ENCODE data around the gene HAT1.

HAT1 gene

GRCh38 chr2:171939058-171939742 lies 16.9 kb downstream of the HAT1 start:
- in situ Hi-C loops (cut with HindIII; ENCODE audit: low sequenced_read_pairs) = no loop called here
- no peak for DNase-seq (ENCODE audit: low read depth, low spot score)
- H3K4me3 ChIP-seq (ENCODE audit: low read depth, low read length) = no peak overlapping the region
- no peak for TF ChIP-seq CTCF (IDR thresholded peaks at IDR 0.05; ENCODE audit: low read depth, low read length)

GRCh38 chr2:171939743-171940071 lies 17.4 kb downstream of the HAT1 start:
- in situ Hi-C loops (cut with HindIII; ENCODE audit: low sequenced_read_pairs) = no loop called here
- TF ChIP-seq CTCF (IDR thresholded peaks at IDR 0.05; ENCODE audit: low read depth, low read length) = no peak
- DNase-seq (ENCODE audit: low read depth, low spot score) = no peak
- H3K4me3 ChIP-seq (ENCODE audit: low read depth, low read length) = no peak overlapping the region

- no peak overlapping the region for H3K4me3 ChIP-seq (ENCODE audit: low read depth, low read length)
- in situ Hi-C loops (cut with HindIII; ENCODE audit: low sequenced_read_pairs) = no loop called here
- DNase-seq (ENCODE audit: low read depth, low spot score) = no peak
- no peak for TF ChIP-seq CTCF (IDR thresholded peaks at IDR 0.05; ENCODE audit: low read depth, low read length)
These were observed 19.0 kb downstream of the HAT1 start for GRCh38 chr2:171941316-171941699.

GRCh38 chr2:171943869-171944268 lies 21.6 kb downstream of the HAT1 start:
- no peak for DNase-seq (ENCODE audit: low read depth, low spot score)
- in situ Hi-C loops (cut with HindIII; ENCODE audit: low sequenced_read_pairs) = no loop called here
- H3K4me3 ChIP-seq (ENCODE audit: low read depth, low read length) = no peak overlapping the region
- TF ChIP-seq CTCF (IDR thresholded peaks at IDR 0.05; ENCODE audit: low read depth, low read length) = no peak

GRCh38 chr2:171952276-171952675 lies 30.0 kb downstream of the HAT1 start:
- no peak for TF ChIP-seq CTCF (IDR thresholded peaks at IDR 0.05; ENCODE audit: low read depth, low read length)
- no peak for DNase-seq (ENCODE audit: low read depth, low spot score)
- H3K4me3 ChIP-seq (ENCODE audit: low read depth, low read length) = no peak overlapping the region
- in situ Hi-C loops (cut with HindIII; ENCODE audit: low sequenced_read_pairs) = no loop called here

GRCh38 chr2:171952748-171953147 lies 30.5 kb downstream of the HAT1 start:
- in situ Hi-C loops (cut with HindIII; ENCODE audit: low sequenced_read_pairs) = no loop called here
- H3K4me3 ChIP-seq (ENCODE audit: low read depth, low read length) = no peak overlapping the region
- no peak for DNase-seq (ENCODE audit: low read depth, low spot score)
- no peak for TF ChIP-seq CTCF (IDR thresholded peaks at IDR 0.05; ENCODE audit: low read depth, low read length)
